ENCODE data around the gene SLC35E2B.

SLC35E2B gene

GRCh38 chr1:1618396-1619068 lies 74.1 kb downstream of the SLC35E2B start:
- Mint-ChIP-seq H3K4me1 (peaks cover 16% of the 10 kb centered on the region), H3K9me3 (no peaks in the 10 kb centered on the region), H3K27ac (peak overlapping the region; percentile 63), H3K36me3 (peaks cover 36% of the 10 kb centered on the region), H3K4me3 (no peak overlapping the region)
- DNase-seq (ENCODE audit: low spot score in 2 of 2), result no peak
- no peak for ATAC-seq

GRCh38 chr1:1617925-1618324 lies 74.7 kb downstream of the SLC35E2B start:
- H3K9me3 Mint-ChIP-seq, result no peaks in the 10 kb centered on the region
- ATAC-seq, result no peak
- H3K27ac Mint-ChIP-seq, result peak overlapping the region; percentile 63
- peaks cover 36% of the 10 kb centered on the region for H3K36me3 Mint-ChIP-seq
- H3K4me1 Mint-ChIP-seq, result peaks cover 19% of the 10 kb centered on the region
- H3K4me3 Mint-ChIP-seq, result peak overlapping the region; percentile 66
- no peak for DNase-seq (ENCODE audit: low spot score in 2 of 2)

- Mint-ChIP-seq H3K27ac (no peak overlapping the region), H3K4me3 (peak overlapping the region; percentile 66)
- no peak for ATAC-seq
These were observed 75.1 kb downstream of the SLC35E2B start for GRCh38 chr1:1617516-1617915.

GRCh38 chr1:1616838-1617237 lies 75.8 kb downstream of the SLC35E2B start:
- DNase-seq (ENCODE audit: low spot score in 2 of 2) (no peak), ATAC-seq (no peak)
- Mint-ChIP-seq H3K27ac (no peak overlapping the region), H3K4me1 (peaks cover 19% of the 10 kb centered on the region), H3K4me3 (peak overlapping the region; percentile 66), H3K36me3 (peaks cover 36% of the 10 kb centered on the region), H3K9me3 (no peaks in the 10 kb centered on the region)

More at GRCh38 chr1:1617516-1617915, 75.1 kb downstream of the SLC35E2B start:
- DNase-seq (ENCODE audit: low spot score in 2 of 2), result no peak
- Mint-ChIP-seq H3K36me3 (peaks cover 36% of the 10 kb centered on the region), H3K9me3 (no peaks in the 10 kb centered on the region), H3K4me1 (peaks cover 19% of the 10 kb centered on the region)

GRCh38 chr1:1616045-1616790 lies 76.4 kb downstream of the SLC35E2B start:
- DNase-seq (ENCODE audit: low spot score in 2 of 2), result no peak
- ATAC-seq, result peak; percentile 28
- Mint-ChIP-seq H3K4me1 (peaks cover 19% of the 10 kb centered on the region), H3K9me3 (no peaks in the 10 kb centered on the region), H3K4me3 (peak overlapping the region; percentile 97), H3K36me3 (peaks cover 36% of the 10 kb centered on the region), H3K27ac (no peak overlapping the region)

GRCh38 chr1:1615256-1616044 lies 77.1 kb downstream of the SLC35E2B start, which contains the start of gene MIB2:
TSS of gene MIB2 (plus strand) at chr1:1615500. CDS start at chr1:1623453, 7,953 bp downstream.
- H3K36me3 Mint-ChIP-seq, result peaks cover 36% of the 10 kb centered on the region
- peak within 1 kb of the TSS; percentile 97 for H3K4me3 Mint-ChIP-seq
- H3K4me1 Mint-ChIP-seq, result peaks cover 19% of the 10 kb centered on the region
- DNase-seq (ENCODE audit: low spot score in 2 of 2) (peak; percentile 98 to 99), ATAC-seq (peak; percentile 90)
- H3K9me3 Mint-ChIP-seq, result no peaks in the 10 kb centered on the region
- peak within 1 kb of the TSS; percentile 97 for H3K27ac Mint-ChIP-seq

GRCh38 chr1:1614954-1615255 lies 77.7 kb downstream of the SLC35E2B start:
- peak overlapping the region; percentile 97 for H3K4me3 Mint-ChIP-seq
- no peaks in the 10 kb centered on the region for H3K9me3 Mint-ChIP-seq
- peaks cover 19% of the 10 kb centered on the region for H3K4me1 Mint-ChIP-seq
- ATAC-seq (no peak), DNase-seq (ENCODE audit: low spot score in 2 of 2) (no peak)
- H3K36me3 Mint-ChIP-seq, result peaks cover 36% of the 10 kb centered on the region
- peak overlapping the region; percentile 97 for H3K27ac Mint-ChIP-seq

- Mint-ChIP-seq H3K27ac (peak overlapping the region; percentile 97), H3K9me3 (no peaks in the 10 kb centered on the region), H3K4me1 (peaks cover 19% of the 10 kb centered on the region), H3K36me3 (peaks cover 36% of the 10 kb centered on the region), H3K4me3 (peak overlapping the region; percentile 97)
- ATAC-seq (peak; percentile 14), DNase-seq (ENCODE audit: low spot score in 2 of 2) (peak in 1 of 2 donors; percentile 67)
These were observed 78.2 kb downstream of the SLC35E2B start for GRCh38 chr1:1614204-1614953.

- H3K4me1 Mint-ChIP-seq, result peaks cover 19% of the 10 kb centered on the region
- ATAC-seq, result no peak
- no peaks in the 10 kb centered on the region for H3K9me3 Mint-ChIP-seq
- peak overlapping the region; percentile 97 for H3K27ac Mint-ChIP-seq
- peaks cover 36% of the 10 kb centered on the region for H3K36me3 Mint-ChIP-seq
- no peak for DNase-seq (ENCODE audit: low spot score in 2 of 2)
- peak overlapping the region; percentile 97 for H3K4me3 Mint-ChIP-seq
These were observed 79.0 kb downstream of the SLC35E2B start for GRCh38 chr1:1613509-1614082.

GRCh38 chr1:1612104-1612400 lies 80.5 kb downstream of the SLC35E2B start:
- DNase-seq (ENCODE audit: low spot score in 2 of 2), result no peak
- peaks cover 26% of the 10 kb centered on the region for H3K36me3 Mint-ChIP-seq
- no peak for ATAC-seq
- H3K4me1 Mint-ChIP-seq, result peaks cover 21% of the 10 kb centered on the region
- no peaks in the 10 kb centered on the region for H3K9me3 Mint-ChIP-seq
- no peak overlapping the region for H3K4me3 Mint-ChIP-seq
- no peak overlapping the region for H3K27ac Mint-ChIP-seq

GRCh38 chr1:1610796-1611195 lies 81.8 kb downstream of the SLC35E2B start:
- Mint-ChIP-seq H3K9me3 (no peaks in the 10 kb centered on the region), H3K36me3 (peaks cover 17% of the 10 kb centered on the region), H3K4me3 (no peak overlapping the region), H3K4me1 (peaks cover 26% of the 10 kb centered on the region), H3K27ac (no peak overlapping the region)
- ATAC-seq (no peak), DNase-seq (ENCODE audit: low spot score in 2 of 2) (no peak)

- Mint-ChIP-seq H3K4me3 (no peak overlapping the region), H3K27ac (no peak overlapping the region), H3K4me1 (peaks cover 24% of the 10 kb centered on the region), H3K36me3 (peaks cover 12% of the 10 kb centered on the region), H3K9me3 (no peaks in the 10 kb centered on the region)
- no peak for DNase-seq (ENCODE audit: low spot score in 2 of 2)
- ATAC-seq, result no peak
These were observed 82.6 kb downstream of the SLC35E2B start for GRCh38 chr1:1609822-1610485.
